ENCODE data around the gene SLC9A3.

The SLC9A3 gene

GRCh38 chr5:554284-554988, 30.2 kb upstream of the SLC9A3 start:
- no peak for DNase-seq

GRCh38 chr5:553874-554273, 29.6 kb upstream of the SLC9A3 start:
- DNase-seq, result no peak

- DNase-seq, result no peak
These were observed 27.2 kb upstream of the SLC9A3 start for GRCh38 chr5:551406-551805.

- no peak for DNase-seq
These were observed 25.0 kb upstream of the SLC9A3 start for GRCh38 chr5:549229-549628.

- no peak for DNase-seq
These were observed 24.0 kb upstream of the SLC9A3 start for GRCh38 chr5:548256-548655.

- no peak for DNase-seq
These were observed 23.1 kb upstream of the SLC9A3 start for GRCh38 chr5:547086-547924.

- DNase-seq, result no peak
These were observed 22.2 kb upstream of the SLC9A3 start for GRCh38 chr5:546376-546908.

GRCh38 chr5:545641-546375, 21.6 kb upstream of the SLC9A3 start:
- no peak for DNase-seq

- DNase-seq, result no peak
These were observed 20.6 kb upstream of the SLC9A3 start for GRCh38 chr5:544675-545355.

GRCh38 chr5:543755-544674, 19.8 kb upstream of the SLC9A3 start:
- DNase-seq, result no peak

GRCh38 chr5:543351-543750, 19.1 kb upstream of the SLC9A3 start:
- no peak for DNase-seq

- no peak for DNase-seq
These were observed 18.4 kb upstream of the SLC9A3 start for GRCh38 chr5:542319-543311.

- DNase-seq, result no peak
These were observed 17.5 kb upstream of the SLC9A3 start for GRCh38 chr5:541539-542318.

GRCh38 chr5:540906-541538, 16.8 kb upstream of the SLC9A3 start:
- DNase-seq, result no peak

- no peak for DNase-seq
These were observed 16.0 kb upstream of the SLC9A3 start for GRCh38 chr5:540071-540905.

GRCh38 chr5:539469-540070, 15.3 kb upstream of the SLC9A3 start:
- no peak for DNase-seq

GRCh38 chr5:538801-539468, 14.7 kb upstream of the SLC9A3 start:
- DNase-seq, result no peak
